A673 (cell line): ENCODE measurements around the gene YPEL2. TPM values are rescaled to one million over a fixed set of nuclear protein-coding genes. Genes with fewer than 3 reads are reported as not detected.

ENCODE experiments used
- BruUV-seq: library from RNA; stranded (reverse); fragments of 400-500 nt; replicated peaks from 2 replicates; lab custom pipeline; 2021; lab: Mats Ljungman, UMichigan
- CTCF ChIA-PET: fragments of 300-600 bp; sonication (Branson Sonifier 250); formaldehyde crosslinking; loops from one replicate; lab custom pipeline; 2022; ENCODE audit warnings: antibody characterized with exemption; lab: Charles Lee
- POLR2A ChIA-PET: fragments of 300-600 bp; sonication (Branson Sonifier 250); formaldehyde crosslinking; loops from one replicate; lab custom pipeline; 2022; ENCODE audit warnings: antibody characterized with exemption; ENCODE audit not compliant: low non-redundant PET; lab: Charles Lee
- DNase-seq: peaks from one replicate; pipeline ENCODE4 v3.0.0-alpha.2; 2015; ENCODE audit warnings: low spot score
- H3K27ac ChIP-seq: fragments of 200-600 bp; sonication (generic); 2 replicates; pipeline ENCODE4 v1.5.1; 2016; ENCODE audit warnings: mixed run types, low read depth, mild to moderate bottlenecking, mixed read lengths, antibody characterized with exemption, low read length; ENCODE audit not compliant: poor library complexity, severe bottlenecking
- H3K27me3 ChIP-seq: fragments of 200-600 bp; sonication (generic); replicated peaks from 2 replicates; pipeline ENCODE4 v1.6.1; 2017; ENCODE audit warnings: mixed run types, low read depth, mild to moderate bottlenecking, mixed read lengths, antibody characterized with exemption, low read length; ENCODE audit not compliant: insufficient read depth, poor library complexity
- H3K36me3 ChIP-seq: fragments of 200-600 bp; sonication (generic); 2 replicates; pipeline ENCODE4 v1.6.1; 2016; ENCODE audit warnings: mixed run types, mild to moderate bottlenecking, mixed read lengths, antibody characterized with exemption, low read length; ENCODE audit not compliant: insufficient read depth, poor library complexity, severe bottlenecking
- H3K4me1 ChIP-seq: fragments of 200-600 bp; sonication (generic); 2 replicates; pipeline ENCODE4 v1.6.1; 2017; ENCODE audit warnings: mixed run types, mild to moderate bottlenecking, mixed read lengths, antibody characterized with exemption, low read length; ENCODE audit not compliant: insufficient read depth, poor library complexity, severe bottlenecking
- H3K4me3 ChIP-seq: fragments of 200-600 bp; sonication (generic); 2 replicates; pipeline ENCODE4 v1.5.1; 2016; ENCODE audit warnings: low read depth, mixed run types, mild to moderate bottlenecking, mixed read lengths, low read length; ENCODE audit not compliant: poor library complexity, severe bottlenecking
- H3K9me3 ChIP-seq: fragments of 200-600 bp; sonication (generic); 2 replicates; pipeline ENCODE4 v1.6.1; 2016; ENCODE audit warnings: mixed run types, low read depth, mild to moderate bottlenecking, mixed read lengths, antibody characterized with exemption, low read length; ENCODE audit not compliant: poor library complexity, severe bottlenecking
- CTCF ChIP-seq: fragments of 300-800, 200-600 bp; sonication (generic); conservative IDR thresholded peaks from 2 replicates; pipeline ENCODE4 v1.5.1; 2017; ENCODE audit warnings: low read depth, mild to moderate bottlenecking, antibody characterized with exemption, low read length, moderate library complexity, mixed read lengths
- EZH2 ChIP-seq: fragments of 200-600 bp; sonication (generic); IDR thresholded peaks from 2 replicates; pipeline ENCODE4 v1.6.1; 2017; ENCODE audit warnings: borderline replicate concordance, low read depth, mild to moderate bottlenecking, mixed read lengths, antibody characterized with exemption, low read length; ENCODE audit not compliant: poor library complexity, severe bottlenecking
- intact Hi-C: fragments of 100-400 bp; cut with micrococcal nuclease; formaldehyde crosslinking; loops from one replicate; pipeline ENCODE4 v1.10.0; 2022; ENCODE audit not compliant: unreplicated experiment
- total RNA-seq: library from RNA; stranded (reverse); gene quantifications from 2 replicates; pipeline ENCODE4 v1.2.3, GENCODE V29; 2021

The YPEL2 gene
- total RNA-seq, 1 experiment from 2014 or later: 0.60 TPM

GRCh38 chr17:59362811-59363205 lies 31.4 kb downstream of the YPEL2 start:
- POLR2A ChIA-PET: no interaction called here
- Histone ChIP-seq H3K36me3 (no peaks in the 10 kb centered on the region), H3K9me3 (no peaks in the 10 kb centered on the region), H3K27me3 (no peaks in the 10 kb centered on the region), H3K4me3 (no peak overlapping the region), H3K27ac (no peak overlapping the region), H3K4me1 (no peaks in the 10 kb centered on the region)
- CTCF ChIA-PET: no interaction called here
- BruUV-seq: no TSS peak
- intact Hi-C loops: no loop called here
- TF ChIP-seq EZH2 (no peak), CTCF (no peak)
- DNase-seq: no peak

GRCh38 chr17:59365383-59365981 lies 34.0 kb downstream of the YPEL2 start:
- Histone ChIP-seq H3K4me3 (no peak overlapping the region), H3K9me3 (no peaks in the 10 kb centered on the region), H3K36me3 (no peaks in the 10 kb centered on the region), H3K4me1 (no peaks in the 10 kb centered on the region), H3K27me3 (no peaks in the 10 kb centered on the region), H3K27ac (no peak overlapping the region)
- TF ChIP-seq CTCF (no peak), EZH2 (no peak)
- DNase-seq: no peak
- BruUV-seq: no TSS peak
- POLR2A ChIA-PET: no interaction called here
- intact Hi-C loops: no loop called here
- CTCF ChIA-PET: no interaction called here

GRCh38 chr17:59366040-59366757 lies 34.7 kb downstream of the YPEL2 start:
- ChIA-PET POLR2A (no interaction called here), CTCF (interaction anchor here (0.6 kb wide), 1 partner anchor 778 kb away, joined by 6 read pairs; no protein-coding TSS in a partner anchor)
- Histone ChIP-seq H3K9me3 (no peaks in the 10 kb centered on the region), H3K27me3 (no peaks in the 10 kb centered on the region), H3K4me1 (no peaks in the 10 kb centered on the region), H3K36me3 (no peaks in the 10 kb centered on the region), H3K27ac (no peak overlapping the region), H3K4me3 (no peak overlapping the region)
- no peak for TF ChIP-seq CTCF
- no peak for TF ChIP-seq EZH2
- intact Hi-C loops: no loop called here
- BruUV-seq: no TSS peak
- no peak for DNase-seq
